ENCODE results near the gene CCDC91. TPM values are rescaled to one million over a fixed set of nuclear protein-coding genes. Genes with fewer than 3 reads are reported as not detected.

Gene CCDC91
- total and polyA plus RNA-seq, 9 of the 15 experiments (the other 6 are each of a cell fraction or from before 2014, with no cell fraction given): 10.1 to 31.1 (median 26.3) TPM

- TF ChIP-seq FOXA3 (CRISPR knock-in tag; conservative IDR thresholded peaks at IDR 0.05 in 1 of 2, IDR thresholded peaks at IDR 0.05 in 1 of 2) (peak; percentile 40 to 79; a peak in 1 of 4 replicates), POLR2B (IDR thresholded peaks at IDR 0.05; ENCODE audit: low read depth, partially characterized antibody) (peak; percentile 82), SRSF7 (optimal IDR thresholded peaks at IDR 0.05; ENCODE audit: low read depth, low read length) (no peak), FOXA1 (IDR thresholded peaks at IDR 0.05; ENCODE audit: borderline replicate concordance) (no peak), ZNF140 (CRISPR knock-in tag; IDR thresholded peaks at IDR 0.05) (no peak), PPARD (CRISPR knock-in tag; IDR thresholded peaks at IDR 0.05) (no peak), TGIF2 (CRISPR knock-in tag; IDR thresholded peaks at IDR 0.05) (no peak), CHD4 (IDR thresholded peaks at IDR 0.05; ENCODE audit: insufficient read depth, insufficient replicate concordance, low read depth, low read length, poor library complexity, severe bottlenecking) (no peak), ZNF583 (CRISPR knock-in tag; IDR thresholded peaks at IDR 0.05) (0 out of 2 replicates have a peak, but pooled peaks have one; percentile 16), STAG1 (CRISPR knock-in tag; IDR thresholded peaks at IDR 0.05; ENCODE audit: borderline replicate concordance) (no peak), MCM3 (IDR thresholded peaks at IDR 0.05) (no peak), COPS2 (conservative IDR thresholded peaks at IDR 0.05) (no peak), BMI1 (IDR thresholded peaks at IDR 0.05; ENCODE audit: low read length) (no peak), SNIP1 (IDR thresholded peaks at IDR 0.05; ENCODE audit: low read depth) (no peak), RHOXF2B (CRISPR knock-in tag; conservative IDR thresholded peaks at IDR 0.05) (no peak), USF1 (CRISPR knock-in tag; IDR thresholded peaks at IDR 0.05) (peak; percentile 98), CREBBP (IDR thresholded peaks at IDR 0.05; ENCODE audit: low read depth, low read length) (no peak), POLR2AphosphoS2 (IDR thresholded peaks at IDR 0.05; ENCODE audit: low read length) (no peak), ZNF695 (CRISPR knock-in tag; IDR thresholded peaks at IDR 0.05) (no peak), PML (IDR thresholded peaks at IDR 0.05; ENCODE audit: low read length) (peak; percentile 42)
- TF ChIP-seq, protein P1, sequence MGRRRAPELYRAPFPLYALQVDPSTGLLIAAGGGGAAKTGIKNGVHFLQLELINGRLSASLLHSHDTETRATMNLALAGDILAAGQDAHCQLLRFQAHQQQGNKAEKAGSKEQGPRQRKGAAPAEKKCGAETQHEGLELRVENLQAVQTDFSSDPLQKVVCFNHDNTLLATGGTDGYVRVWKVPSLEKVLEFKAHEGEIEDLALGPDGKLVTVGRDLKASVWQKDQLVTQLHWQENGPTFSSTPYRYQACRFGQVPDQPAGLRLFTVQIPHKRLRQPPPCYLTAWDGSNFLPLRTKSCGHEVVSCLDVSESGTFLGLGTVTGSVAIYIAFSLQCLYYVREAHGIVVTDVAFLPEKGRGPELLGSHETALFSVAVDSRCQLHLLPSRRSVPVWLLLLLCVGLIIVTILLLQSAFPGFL (CRISPR knock-in tag; IDR thresholded peaks at IDR 0.05): 0 out of 2 replicates have a peak, but pooled peaks have one; percentile 65
- TF ChIP-seq, protein P2, sequence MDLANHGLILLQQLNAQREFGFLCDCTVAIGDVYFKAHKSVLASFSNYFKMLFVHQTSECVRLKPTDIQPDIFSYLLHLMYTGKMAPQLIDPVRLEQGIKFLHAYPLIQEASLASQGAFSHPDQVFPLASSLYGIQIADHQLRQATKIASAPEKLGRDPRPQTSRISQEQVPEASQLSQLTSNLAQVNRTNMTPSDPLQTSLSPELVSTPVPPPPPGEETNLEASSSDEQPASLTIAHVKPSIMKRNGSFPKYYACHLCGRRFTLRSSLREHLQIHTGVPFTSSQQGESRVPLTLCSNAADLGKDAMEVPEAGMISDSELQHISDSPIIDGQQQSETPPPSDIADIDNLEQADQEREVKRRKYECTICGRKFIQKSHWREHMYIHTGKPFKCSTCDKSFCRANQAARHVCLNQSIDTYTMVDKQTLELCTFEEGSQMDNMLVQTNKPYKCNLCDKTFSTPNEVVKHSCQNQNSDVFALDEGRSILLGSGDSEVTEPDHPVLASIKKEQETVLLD (IDR thresholded peaks at IDR 0.05): peak; percentile 92
- TF ChIP-seq, protein P3, sequence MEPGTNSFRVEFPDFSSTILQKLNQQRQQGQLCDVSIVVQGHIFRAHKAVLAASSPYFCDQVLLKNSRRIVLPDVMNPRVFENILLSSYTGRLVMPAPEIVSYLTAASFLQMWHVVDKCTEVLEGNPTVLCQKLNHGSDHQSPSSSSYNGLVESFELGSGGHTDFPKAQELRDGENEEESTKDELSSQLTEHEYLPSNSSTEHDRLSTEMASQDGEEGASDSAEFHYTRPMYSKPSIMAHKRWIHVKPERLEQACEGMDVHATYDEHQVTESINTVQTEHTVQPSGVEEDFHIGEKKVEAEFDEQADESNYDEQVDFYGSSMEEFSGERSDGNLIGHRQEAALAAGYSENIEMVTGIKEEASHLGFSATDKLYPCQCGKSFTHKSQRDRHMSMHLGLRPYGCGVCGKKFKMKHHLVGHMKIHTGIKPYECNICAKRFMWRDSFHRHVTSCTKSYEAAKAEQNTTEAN (CRISPR knock-in tag; IDR thresholded peaks at IDR 0.05): peak; percentile 7; the same call in 1 of the 2 replicates
- TF ChIP-seq, protein P4, sequence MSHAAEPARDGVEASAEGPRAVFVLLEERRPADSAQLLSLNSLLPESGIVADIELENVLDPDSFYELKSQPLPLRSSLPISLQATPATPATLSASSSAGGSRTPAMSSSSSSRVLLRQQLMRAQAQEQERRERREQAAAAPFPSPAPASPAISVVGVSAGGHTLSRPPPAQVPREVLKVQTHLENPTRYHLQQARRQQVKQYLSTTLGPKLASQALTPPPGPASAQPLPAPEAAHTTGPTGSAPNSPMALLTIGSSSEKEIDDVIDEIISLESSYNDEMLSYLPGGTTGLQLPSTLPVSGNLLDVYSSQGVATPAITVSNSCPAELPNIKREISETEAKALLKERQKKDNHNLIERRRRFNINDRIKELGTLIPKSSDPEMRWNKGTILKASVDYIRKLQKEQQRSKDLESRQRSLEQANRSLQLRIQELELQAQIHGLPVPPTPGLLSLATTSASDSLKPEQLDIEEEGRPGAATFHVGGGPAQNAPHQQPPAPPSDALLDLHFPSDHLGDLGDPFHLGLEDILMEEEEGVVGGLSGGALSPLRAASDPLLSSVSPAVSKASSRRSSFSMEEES (CRISPR knock-in tag; IDR thresholded peaks at IDR 0.05): peak; percentile 83
These were observed at the start of gene CCDC91 (continued) for GRCh38 chr12:28190321-28191050.
